Skeletal muscle tissue (tissue), 4 donors: ENCODE measurements around the gene LIPI. TPM values are rescaled to one million over a fixed set of nuclear protein-coding genes. Genes with fewer than 3 reads are reported as not detected.

ENCODE experiments used
- H3K27ac ChIP-seq: one replicate; pipeline ENCODE4 v1.7.0; 2013; ENCODE audit warnings: mild to moderate bottlenecking, low read depth, low read length, inconsistent platforms
- H3K27me3 ChIP-seq, 3 donors: one replicate each; pipeline ENCODE4 v1.7.0; 2013; ENCODE audit warnings: low read length in 3 of 3; ENCODE audit not compliant: control insufficient read depth in 3 of 3, insufficient read depth in 3 of 3
- H3K36me3 ChIP-seq, 3 donors: one replicate each; pipeline ENCODE4 v1.7.0; 2013; ENCODE audit warnings: low read length in 3 of 3; ENCODE audit not compliant: control insufficient read depth in 3 of 3, insufficient read depth in 3 of 3
- H3K4me1 ChIP-seq, 3 donors: one replicate each; pipeline ENCODE4 v1.7.0; 2013; ENCODE audit warnings: low read length in 3 of 3, mild to moderate bottlenecking in 3 of 3; ENCODE audit not compliant: control insufficient read depth in 3 of 3, insufficient read depth in 3 of 3
- H3K4me3 ChIP-seq, 3 donors: one replicate each; pipeline ENCODE4 v1.7.0; 2013; ENCODE audit warnings: low read length in 3 of 3
- H3K9ac ChIP-seq, 3 donors: one replicate each; pipeline ENCODE4 v1.7.0; 2013; ENCODE audit warnings: low read length in 3 of 3, mild to moderate bottlenecking in 3 of 3, moderate library complexity in 2 of 3, low read depth in 1 of 3
- H3K9me3 ChIP-seq, 3 donors: one replicate each; pipeline ENCODE4 v1.7.0; 2013; ENCODE audit warnings: low read length in 3 of 3; ENCODE audit not compliant: control insufficient read depth in 3 of 3
- total RNA-seq: library from RNA; depleted of rRNA; stranded (reverse); fragments of >200 nt; gene quantifications from one replicate; pipeline ENCODE4 v1.2.3, GENCODE V29; 2014
- donor health status: Osteomylitis.

Gene LIPI
- not detected for total RNA-seq

- Histone ChIP-seq H3K9ac (no peak within 1 kb of the TSS), H3K4me3 (no peak within 1 kb of the TSS), H3K27ac (no peak within 1 kb of the TSS), H3K36me3 (no peaks in the 10 kb centered on the region), H3K4me1 (no peaks in the 10 kb centered on the region), H3K9me3 (no peaks in the 10 kb centered on the region), H3K27me3 (peaks cover 0 to under 1% (median 0%) of the 10 kb centered on the region in 3 donors)
These were observed at the start of gene LIPI for GRCh38 chr21:14210738-14211137. LIPI (minus strand) TSS chr21:14210955; CDS start chr21:14210845, 110 bp downstream.

GRCh38 chr21:14260174-14260764, 49.5 kb upstream of the LIPI start:
- no peaks in the 10 kb centered on the region for H3K36me3 ChIP-seq
- H3K4me1 ChIP-seq = no peaks in the 10 kb centered on the region
- H3K27ac ChIP-seq = no peak overlapping the region
- H3K9me3 ChIP-seq = no peaks in the 10 kb centered on the region
- H3K4me3 ChIP-seq = no peak overlapping the region
- H3K9ac ChIP-seq = no peak overlapping the region
- H3K27me3 ChIP-seq = no peaks in the 10 kb centered on the region

GRCh38 chr21:14259747-14260146, 49.0 kb upstream of the LIPI start:
- Histone ChIP-seq H3K9ac (no peak overlapping the region), H3K4me3 (no peak overlapping the region), H3K27ac (no peak overlapping the region), H3K4me1 (no peaks in the 10 kb centered on the region), H3K9me3 (no peaks in the 10 kb centered on the region), H3K27me3 (no peaks in the 10 kb centered on the region), H3K36me3 (no peaks in the 10 kb centered on the region)

- no peaks in the 10 kb centered on the region for H3K4me1 ChIP-seq
- no peaks in the 10 kb centered on the region for H3K36me3 ChIP-seq
- H3K9me3 ChIP-seq = no peaks in the 10 kb centered on the region
- H3K27me3 ChIP-seq = no peaks in the 10 kb centered on the region
- no peak overlapping the region for H3K4me3 ChIP-seq
- no peak overlapping the region for H3K9ac ChIP-seq
- H3K27ac ChIP-seq = no peak overlapping the region
These were observed 40.6 kb upstream of the LIPI start for GRCh38 chr21:14251336-14251735.

- H3K9me3 ChIP-seq = no peaks in the 10 kb centered on the region
- H3K9ac ChIP-seq = no peak overlapping the region
- H3K4me3 ChIP-seq = no peak overlapping the region
- H3K27me3 ChIP-seq = no peaks in the 10 kb centered on the region
- no peaks in the 10 kb centered on the region for H3K4me1 ChIP-seq
- no peak overlapping the region for H3K27ac ChIP-seq
- no peaks in the 10 kb centered on the region for H3K36me3 ChIP-seq
These were observed 35.0 kb upstream of the LIPI start for GRCh38 chr21:14245711-14246110.

- no peak overlapping the region for H3K9ac ChIP-seq
- no peaks in the 10 kb centered on the region for H3K36me3 ChIP-seq
- no peak overlapping the region for H3K4me3 ChIP-seq
- no peaks in the 10 kb centered on the region for H3K9me3 ChIP-seq
- no peaks in the 10 kb centered on the region for H3K4me1 ChIP-seq
- no peaks in the 10 kb centered on the region for H3K27me3 ChIP-seq
- H3K27ac ChIP-seq = no peak overlapping the region
These were observed 34.2 kb upstream of the LIPI start for GRCh38 chr21:14244911-14245310.

DNA sequence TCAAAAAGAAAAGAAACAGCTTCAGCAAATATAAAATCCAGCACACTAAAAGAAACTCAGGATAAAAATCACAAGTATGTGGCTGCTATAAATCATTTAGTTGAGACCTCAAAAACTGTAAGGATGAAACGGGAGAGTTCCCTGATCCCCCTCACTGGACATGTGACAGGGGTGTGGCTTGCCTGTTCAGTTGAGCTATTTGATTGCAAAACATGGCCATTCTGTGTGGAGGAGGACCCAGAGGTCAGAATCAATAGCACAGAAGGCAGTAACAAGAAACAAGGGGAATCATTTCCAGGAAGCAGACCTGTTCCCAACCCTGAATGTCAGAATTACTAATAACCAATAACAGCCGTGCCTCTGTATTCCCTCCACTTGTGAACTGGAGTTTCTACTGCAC, 33.1 kb upstream of the LIPI start:
- H3K27me3 ChIP-seq = no peaks in the 10 kb centered on the region
- no peak overlapping the region for H3K27ac ChIP-seq
- no peaks in the 10 kb centered on the region for H3K9me3 ChIP-seq
- no peaks in the 10 kb centered on the region for H3K36me3 ChIP-seq
- no peak overlapping the region for H3K9ac ChIP-seq
- H3K4me1 ChIP-seq = no peaks in the 10 kb centered on the region
- no peak overlapping the region for H3K4me3 ChIP-seq

GRCh38 chr21:14243461-14243860, 32.7 kb upstream of the LIPI start:
- no peak overlapping the region for H3K9ac ChIP-seq
- H3K4me1 ChIP-seq = no peaks in the 10 kb centered on the region

GRCh38 chr21:14241297-14241696, 30.5 kb upstream of the LIPI start:
- H3K9me3 ChIP-seq = no peaks in the 10 kb centered on the region
- no peaks in the 10 kb centered on the region for H3K36me3 ChIP-seq
- no peak overlapping the region for H3K9ac ChIP-seq
- no peaks in the 10 kb centered on the region for H3K27me3 ChIP-seq
- H3K4me1 ChIP-seq = no peaks in the 10 kb centered on the region
- H3K4me3 ChIP-seq = no peak overlapping the region
- no peak overlapping the region for H3K27ac ChIP-seq

More at GRCh38 chr21:14243461-14243860, 32.7 kb upstream of the LIPI start:
- Histone ChIP-seq H3K4me3 (no peak overlapping the region), H3K36me3 (no peaks in the 10 kb centered on the region), H3K27ac (no peak overlapping the region), H3K27me3 (no peaks in the 10 kb centered on the region), H3K9me3 (no peaks in the 10 kb centered on the region)

DNA sequence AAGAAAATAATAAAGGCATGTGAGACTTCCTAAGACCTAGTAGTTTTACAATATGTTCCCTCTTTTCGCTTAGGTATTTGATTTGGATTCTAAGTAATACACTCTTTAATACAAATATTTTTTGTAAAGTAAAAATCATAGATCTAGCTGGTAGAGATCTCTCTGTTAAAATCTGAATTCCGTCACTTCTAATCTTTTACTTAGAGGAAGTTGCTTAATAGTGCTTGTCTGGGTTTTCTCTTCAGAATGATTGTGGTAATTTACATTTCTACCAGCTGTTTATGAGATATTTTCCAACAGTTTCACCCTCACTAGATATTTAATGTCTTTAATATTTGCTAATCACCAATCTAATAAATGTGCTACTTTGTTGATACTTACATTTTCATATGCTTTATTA, 28.5 kb upstream of the LIPI start:
- no peak overlapping the region for H3K9ac ChIP-seq
- H3K9me3 ChIP-seq = no peaks in the 10 kb centered on the region
- H3K27ac ChIP-seq = no peak overlapping the region
- H3K4me1 ChIP-seq = no peaks in the 10 kb centered on the region
- H3K27me3 ChIP-seq = no peaks in the 10 kb centered on the region
- no peak overlapping the region for H3K4me3 ChIP-seq
- H3K36me3 ChIP-seq = no peaks in the 10 kb centered on the region
